Measurements from ENCODE around the gene MPPED1. TPM values are rescaled to one million over a fixed set of nuclear protein-coding genes. Genes with fewer than 3 reads are reported as not detected.

The MPPED1 gene
- total and polyA plus RNA-seq, 2 of the 13 experiments (the other 11 are each of a cell fraction or from before 2014, with no cell fraction given), result 0.77 TPM; not detected in 1

DNA sequence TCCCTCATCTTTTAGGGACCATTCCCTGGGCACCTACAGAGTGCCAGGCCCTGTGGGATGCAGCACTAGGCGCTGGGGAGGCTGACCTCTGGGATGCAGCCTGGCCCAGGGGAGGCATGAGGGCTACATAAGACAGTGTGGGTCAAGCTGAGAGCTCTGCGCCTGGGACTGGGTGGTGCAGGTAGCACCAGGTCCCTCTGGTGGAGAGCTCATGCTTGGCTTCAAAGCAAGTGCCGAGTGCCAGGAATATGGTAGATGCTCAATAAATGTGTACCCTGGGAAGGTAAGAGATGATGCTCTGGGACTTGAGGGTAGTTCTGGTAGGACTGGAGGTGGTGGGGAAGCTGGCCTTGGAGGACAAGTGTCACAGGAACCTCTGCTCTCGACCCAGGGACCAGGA lies 2.0 kb upstream of the MPPED1 start:
- intact Hi-C loops (cut with micrococcal nuclease; ENCODE audit: unreplicated experiment), result no loop called here
- peaks cover 26% of the 10 kb centered on the region for H3K4me1 ChIP-seq (ENCODE audit: insufficient read depth, low read length)
- H3K27me3 ChIP-seq (ENCODE audit: control insufficient read depth in 1 of 2, insufficient read depth in 2 of 2, low read length in 2 of 2), result peaks cover 1 to 22% of the 10 kb centered on the region in 2 experiments; a peak in 3 of 5 replicates
- ChIA-PET CTCF (ENCODE audit: low intra/inter-chr PET ratio, low total read pairs) (no interaction called here), POLR2A (interaction anchor here (0.6 kb wide), 1 partner anchor 21 kb away, joined by 3 read pairs; no protein-coding TSS in a partner anchor)
- H3K9ac ChIP-seq (ENCODE audit: insufficient read depth, low read depth, low read length), result no peak overlapping the region
- H3K27ac ChIP-seq (ENCODE audit: extremely low read length, insufficient read depth, low read length), result no peak overlapping the region
- 28% methylated on average over 4 of the region's 4 CpGs for WGBS (ENCODE audit: low lambda C conversion rate)
- no peak for FAIRE-seq
- H3K4me2 ChIP-seq (ENCODE audit: low read depth, low read length), result no peak overlapping the region
- no peaks in the 10 kb centered on the region for H3K9me3 ChIP-seq (ENCODE audit: low read length)
- no peaks in the 10 kb centered on the region for H3K36me3 ChIP-seq (replicated peaks in 1 of 2; ENCODE audit: control insufficient read depth in 1 of 2, insufficient read depth in 2 of 2, low read length in 2 of 2)
- no peak overlapping the region for H2AFZ ChIP-seq (ENCODE audit: low read length)
- in situ Hi-C loops (cut with HindIII; ENCODE audit: extremely low pct_ligation_motif_present, low pct_unique_long_range_greater_than_20kb), result no loop called here
- H3K79me2 ChIP-seq (ENCODE audit: insufficient read depth, low read length), result no peaks in the 10 kb centered on the region
- ATAC-seq, result peak; percentile 43
- no peak for DNase-seq (ENCODE audit: low spot score)
- TF ChIP-seq ZNF34 (CRISPR knock-in tag; IDR thresholded peaks at IDR 0.05; ENCODE audit: borderline replicate concordance), result no peak
- no peak for TF ChIP-seq PHF8 (CRISPR knock-in tag; IDR thresholded peaks at IDR 0.05)
- no peak for TF ChIP-seq ZSCAN25 (CRISPR knock-in tag; IDR thresholded peaks at IDR 0.05)
- 0 out of 2 replicates have a peak, but pooled peaks have one; percentile 18 for TF ChIP-seq RAD21 (CRISPR knock-in tag; IDR thresholded peaks at IDR 0.05)
- no peak for TF ChIP-seq ZNF776 (CRISPR knock-in tag; IDR thresholded peaks at IDR 0.05)
- no peak for TF ChIP-seq SRSF1 (optimal IDR thresholded peaks at IDR 0.05; ENCODE audit: low read depth, low read length)
- TF ChIP-seq ZFX (CRISPR knock-in tag; IDR thresholded peaks at IDR 0.05; ENCODE audit: low read depth), result no peak
- no peak for TF ChIP-seq NFE2L1 (CRISPR knock-in tag; IDR thresholded peaks at IDR 0.05; ENCODE audit: borderline replicate concordance)
- TF ChIP-seq ZNF619 (CRISPR knock-in tag; IDR thresholded peaks at IDR 0.05), result no peak
- no peak for TF ChIP-seq FOXK1 (CRISPR knock-in tag; IDR thresholded peaks at IDR 0.05; ENCODE audit: borderline replicate concordance, low read depth)
- TF ChIP-seq, protein P1, sequence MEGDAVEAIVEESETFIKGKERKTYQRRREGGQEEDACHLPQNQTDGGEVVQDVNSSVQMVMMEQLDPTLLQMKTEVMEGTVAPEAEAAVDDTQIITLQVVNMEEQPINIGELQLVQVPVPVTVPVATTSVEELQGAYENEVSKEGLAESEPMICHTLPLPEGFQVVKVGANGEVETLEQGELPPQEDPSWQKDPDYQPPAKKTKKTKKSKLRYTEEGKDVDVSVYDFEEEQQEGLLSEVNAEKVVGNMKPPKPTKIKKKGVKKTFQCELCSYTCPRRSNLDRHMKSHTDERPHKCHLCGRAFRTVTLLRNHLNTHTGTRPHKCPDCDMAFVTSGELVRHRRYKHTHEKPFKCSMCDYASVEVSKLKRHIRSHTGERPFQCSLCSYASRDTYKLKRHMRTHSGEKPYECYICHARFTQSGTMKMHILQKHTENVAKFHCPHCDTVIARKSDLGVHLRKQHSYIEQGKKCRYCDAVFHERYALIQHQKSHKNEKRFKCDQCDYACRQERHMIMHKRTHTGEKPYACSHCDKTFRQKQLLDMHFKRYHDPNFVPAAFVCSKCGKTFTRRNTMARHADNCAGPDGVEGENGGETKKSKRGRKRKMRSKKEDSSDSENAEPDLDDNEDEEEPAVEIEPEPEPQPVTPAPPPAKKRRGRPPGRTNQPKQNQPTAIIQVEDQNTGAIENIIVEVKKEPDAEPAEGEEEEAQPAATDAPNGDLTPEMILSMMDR (CRISPR knock-in tag; IDR thresholded peaks at IDR 0.05), result peak; percentile 54
- TF ChIP-seq HNRNPK (IDR thresholded peaks at IDR 0.05; ENCODE audit: low read depth, low read length, poor library complexity, severe bottlenecking), result no peak
- TF ChIP-seq HIVEP1 (CRISPR knock-in tag; IDR thresholded peaks at IDR 0.05), result no peak
- TF ChIP-seq CHD4 (IDR thresholded peaks at IDR 0.05; ENCODE audit: borderline replicate concordance, low read length), result no peak
- TF ChIP-seq PTBP1 (IDR thresholded peaks at IDR 0.05; ENCODE audit: low read depth, low read length, poor library complexity, severe bottlenecking), result no peak
- peak; percentile 58 for TF ChIP-seq STAG1 (CRISPR knock-in tag; IDR thresholded peaks at IDR 0.05)
- no peak for TF ChIP-seq ZNF331 (CRISPR knock-in tag; IDR thresholded peaks at IDR 0.05)
- no peak for TF ChIP-seq HOXA7 (CRISPR knock-in tag; IDR thresholded peaks at IDR 0.05)
- BruUV-seq (replicated peaks), result no TSS peak
- no peaks in the 10 kb centered on the region for H4K20me1 ChIP-seq (ENCODE audit: insufficient read depth, low read length)
- H3K4me3 ChIP-seq (replicated peaks in 1 of 3; ENCODE audit: insufficient read depth in 1 of 3, low read depth in 2 of 3, low read length in 3 of 3), result no peak overlapping the region
